Fibroblast of villous mesenchyme (primary cell): ENCODE data around the gene POTEF. TPM values are rescaled to one million over a fixed set of nuclear protein-coding genes. Genes with fewer than 3 reads are reported as not detected.
"Not testable (repeated sequence)": the region's sequence is repeated elsewhere in the genome, so short reads cannot be mapped to it uniquely, and the experiment has no call there.

Experiments used
- DNase-seq: peaks from one replicate; pipeline ENCODE4 v3.0.0-alpha.2; 2010; ENCODE audit warnings: low read depth
- H3K4me3 ChIP-seq: 2 replicates; pipeline ENCODE4 v1.5.1; 2011; ENCODE audit warnings: low read depth, mild to moderate bottlenecking, low read length
- total RNA-seq: library from RNA; depleted of rRNA; stranded (reverse); fragments of >200 nt; gene quantifications from 2 replicates; pipeline ENCODE4 v1.2.3, GENCODE V29; 2012
- TF ChIP-seq, protein P1 (sequence below): IDR thresholded peaks from 2 replicates; pipeline ENCODE4 v1.5.1; 2012; ENCODE audit warnings: low read depth, mild to moderate bottlenecking, low read length; ENCODE audit not compliant: insufficient read depth

The POTEF gene
- 4.8 TPM in 1 of 2 replicates, not detected in the other for total RNA-seq

DNA sequence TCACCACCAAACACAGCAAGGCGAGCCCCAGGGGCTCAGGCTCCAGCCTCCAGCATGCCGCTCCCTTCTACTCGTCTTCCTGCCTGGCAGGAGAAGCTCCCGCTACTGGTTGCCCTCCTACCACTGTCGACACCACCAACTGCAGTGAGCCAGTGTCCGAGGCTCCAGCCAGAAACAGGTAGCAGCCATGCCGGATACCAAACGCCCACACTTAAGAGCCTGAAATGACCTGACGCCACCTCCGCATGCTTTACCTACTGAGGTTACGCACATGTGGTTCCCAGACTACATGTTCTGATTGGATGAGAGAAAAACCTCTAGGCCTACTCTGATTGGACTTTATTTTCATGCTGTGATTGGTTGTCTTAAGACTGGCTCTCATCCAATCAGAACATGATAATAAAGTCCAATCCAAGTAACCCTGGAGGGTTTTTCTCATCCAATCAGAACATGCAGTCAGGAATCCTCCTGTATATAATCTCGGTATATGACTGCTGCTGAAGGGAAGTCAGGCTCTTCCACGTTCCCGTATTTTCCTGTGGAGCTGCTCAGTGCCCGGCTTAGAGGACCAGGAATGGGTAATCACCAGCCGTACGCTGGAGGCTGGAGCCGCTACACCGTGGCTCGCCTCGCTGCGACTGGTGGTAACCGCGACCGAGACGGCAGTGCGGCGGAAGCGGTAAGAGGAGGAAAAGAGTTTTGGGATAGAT is at the start of gene POTEF:
Gene POTEF, minus strand, starts transcription at position 103 of the 710 bp plus-strand sequence. CDS start 8,707 bp downstream, outside the sequence.
- not testable (repeated sequence) for DNase-seq
- peak within 1 kb of the TSS; percentile 12 for H3K4me3 ChIP-seq

DNA sequence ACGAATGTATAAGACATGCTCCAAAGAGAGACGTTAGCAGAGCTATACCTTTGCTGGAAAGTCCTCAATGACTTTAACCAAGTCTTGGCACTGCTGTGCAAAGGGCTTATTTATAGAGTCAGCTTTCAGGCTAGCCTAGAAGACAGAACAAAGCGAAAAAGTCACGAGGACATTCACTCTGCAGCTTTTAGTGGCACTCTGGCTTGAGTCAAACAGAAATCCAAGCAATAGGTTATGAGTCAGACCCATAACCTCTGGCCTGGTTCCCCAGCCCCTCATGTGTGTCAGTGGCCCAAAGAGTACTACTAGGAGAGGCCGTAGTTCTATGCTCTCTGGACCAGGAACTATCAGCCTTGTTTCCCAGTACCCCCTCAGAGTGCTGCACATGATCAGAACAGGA is 45.8 kb upstream of the POTEF start:
- not testable (repeated sequence) for H3K4me3 ChIP-seq, DNase-seq

DNA sequence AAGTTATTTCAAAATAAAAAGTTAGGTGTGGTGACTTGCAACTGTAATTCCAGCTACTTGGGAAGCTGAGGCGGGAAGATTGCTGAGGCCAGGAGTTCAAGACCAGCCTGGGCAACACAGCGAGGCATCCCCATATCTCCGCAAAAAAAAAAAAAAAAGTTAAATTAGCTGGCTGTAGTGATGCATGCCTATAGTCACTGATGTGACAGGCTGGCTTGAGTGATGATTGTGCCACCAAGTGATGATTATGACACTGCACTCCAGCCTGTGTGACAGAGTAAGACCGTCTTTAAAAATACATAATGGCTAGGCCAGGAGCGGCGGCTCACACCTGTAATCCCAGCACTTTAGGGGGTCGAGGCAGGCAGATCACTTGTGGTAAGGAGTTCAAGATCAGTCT is 40.9 kb upstream of the POTEF start:
- H3K4me3 ChIP-seq, result no peak overlapping the region
- no peak for DNase-seq
- TF ChIP-seq, protein P1, sequence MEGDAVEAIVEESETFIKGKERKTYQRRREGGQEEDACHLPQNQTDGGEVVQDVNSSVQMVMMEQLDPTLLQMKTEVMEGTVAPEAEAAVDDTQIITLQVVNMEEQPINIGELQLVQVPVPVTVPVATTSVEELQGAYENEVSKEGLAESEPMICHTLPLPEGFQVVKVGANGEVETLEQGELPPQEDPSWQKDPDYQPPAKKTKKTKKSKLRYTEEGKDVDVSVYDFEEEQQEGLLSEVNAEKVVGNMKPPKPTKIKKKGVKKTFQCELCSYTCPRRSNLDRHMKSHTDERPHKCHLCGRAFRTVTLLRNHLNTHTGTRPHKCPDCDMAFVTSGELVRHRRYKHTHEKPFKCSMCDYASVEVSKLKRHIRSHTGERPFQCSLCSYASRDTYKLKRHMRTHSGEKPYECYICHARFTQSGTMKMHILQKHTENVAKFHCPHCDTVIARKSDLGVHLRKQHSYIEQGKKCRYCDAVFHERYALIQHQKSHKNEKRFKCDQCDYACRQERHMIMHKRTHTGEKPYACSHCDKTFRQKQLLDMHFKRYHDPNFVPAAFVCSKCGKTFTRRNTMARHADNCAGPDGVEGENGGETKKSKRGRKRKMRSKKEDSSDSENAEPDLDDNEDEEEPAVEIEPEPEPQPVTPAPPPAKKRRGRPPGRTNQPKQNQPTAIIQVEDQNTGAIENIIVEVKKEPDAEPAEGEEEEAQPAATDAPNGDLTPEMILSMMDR, result no peak

DNA sequence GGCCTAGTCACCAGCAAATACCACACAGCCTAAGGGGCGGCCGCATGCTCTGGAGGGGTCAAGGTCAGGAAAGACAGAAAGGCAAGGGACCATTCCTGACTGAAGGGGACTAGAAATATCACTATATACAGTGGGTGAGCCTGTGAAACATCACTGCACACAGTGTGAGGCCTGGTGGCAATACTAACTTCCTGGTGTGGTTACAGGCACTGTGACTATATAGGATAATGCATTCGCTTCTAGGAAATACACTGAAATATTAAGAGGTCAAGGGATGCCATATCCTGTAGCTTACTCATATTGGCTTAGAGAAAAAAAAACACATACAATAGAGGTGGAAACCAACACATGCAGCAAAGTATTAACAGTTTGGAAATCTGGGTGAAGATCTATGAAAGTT is 40.1 kb upstream of the POTEF start:
- DNase-seq, H3K4me3 ChIP-seq: not testable (repeated sequence)

DNA sequence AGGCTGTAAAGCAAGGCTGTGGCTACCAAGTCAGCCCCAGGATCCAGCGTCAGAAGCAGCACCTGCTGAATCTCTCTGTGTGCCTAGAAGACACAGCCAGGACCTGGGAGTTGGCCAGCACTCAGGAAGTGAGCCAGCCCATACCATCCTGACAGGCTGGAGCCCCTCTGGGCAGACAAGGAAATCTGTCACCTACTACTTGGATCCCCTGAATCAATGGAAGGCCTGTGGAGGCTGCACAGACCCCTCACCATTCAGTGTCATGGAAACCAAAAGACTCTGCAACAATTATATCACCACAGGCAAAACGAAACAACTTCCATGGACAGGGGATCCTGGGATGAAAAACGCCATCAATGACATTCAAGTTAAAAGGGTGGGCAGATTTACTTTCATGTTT is 37.6 kb upstream of the POTEF start:
- H3K4me3 ChIP-seq, DNase-seq: not testable (repeated sequence)

DNA sequence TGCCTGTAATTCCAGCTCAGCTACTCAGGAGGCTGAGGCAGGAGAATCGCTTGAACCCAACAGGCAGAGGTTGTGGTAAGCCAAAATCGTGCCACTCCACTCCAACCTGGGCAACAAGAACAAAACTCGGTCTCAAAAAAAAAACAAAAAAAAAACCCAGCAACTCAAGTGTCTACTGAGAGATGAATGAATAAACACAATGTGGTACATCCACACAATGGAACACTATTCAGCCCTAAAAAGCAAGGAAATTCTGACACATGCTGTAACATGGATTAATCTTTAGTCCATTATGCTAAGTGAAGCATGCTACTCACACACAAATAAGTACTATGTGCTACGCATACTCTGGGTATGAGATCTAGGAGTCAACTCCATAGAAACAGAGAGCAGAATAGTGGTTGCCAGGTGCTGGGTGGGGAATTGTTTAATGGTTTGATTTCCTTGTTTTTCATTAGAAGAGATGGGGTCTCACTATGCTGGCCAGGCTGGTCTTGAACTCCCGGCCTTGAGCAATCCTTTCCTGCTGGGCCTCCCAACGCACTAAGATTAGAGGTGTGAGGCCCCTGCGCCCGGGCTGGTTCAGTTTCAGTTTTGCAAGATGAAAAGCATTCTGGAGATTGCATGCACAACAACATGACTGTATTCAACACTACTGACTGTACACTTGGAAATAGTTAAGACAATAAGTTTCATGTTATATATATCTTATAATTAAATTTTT is 36.4 kb upstream of the POTEF start:
- H3K4me3 ChIP-seq, result no peak overlapping the region
- DNase-seq, result no peak
- TF ChIP-seq, protein P1, result no peak

DNA sequence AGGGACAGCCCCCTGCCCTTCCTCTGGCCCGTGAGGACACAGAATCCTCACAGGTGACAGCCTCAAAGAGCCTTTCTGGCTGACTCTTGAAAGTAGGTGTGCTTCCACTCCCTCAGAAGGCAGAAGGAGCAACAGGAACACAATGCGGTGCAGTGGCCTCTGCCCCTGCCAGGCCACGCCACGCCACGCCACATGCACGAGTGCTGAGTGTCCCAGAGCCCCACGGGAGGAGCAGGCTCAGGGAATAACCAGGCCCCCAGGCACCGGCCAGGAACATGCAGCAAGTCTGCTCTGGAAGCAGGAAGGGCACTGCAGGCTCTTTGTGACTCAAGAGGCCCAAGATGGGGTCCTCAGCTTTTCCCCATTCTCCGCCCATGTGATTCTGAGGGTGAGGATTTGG is 33.9 kb upstream of the POTEF start:
- no peak for DNase-seq
- TF ChIP-seq, protein P1, result no peak

DNA sequence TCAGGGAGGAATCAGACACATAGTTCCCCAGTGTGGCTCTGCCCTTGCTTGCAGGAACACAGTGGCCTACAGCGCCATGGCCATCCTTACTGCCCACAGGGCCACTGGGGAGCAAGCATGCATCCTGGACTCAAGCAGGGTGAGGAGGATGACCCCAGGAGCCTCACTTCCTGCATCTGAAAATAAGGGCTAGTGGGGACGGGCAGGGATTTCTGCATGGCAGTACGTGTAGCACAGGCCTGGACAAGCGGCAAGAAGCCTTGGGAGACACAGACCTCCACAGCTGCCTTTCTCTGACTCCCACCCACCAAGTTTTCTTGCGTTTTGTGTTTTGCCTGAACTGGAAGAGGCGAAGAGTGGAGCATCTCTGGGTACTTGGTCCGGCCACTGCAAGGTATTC is 33.5 kb upstream of the POTEF start:
- H3K4me3 ChIP-seq, DNase-seq: not testable (repeated sequence)

More for the DNA sequence above, 33.9 kb upstream of the POTEF start:
- no peak overlapping the region for H3K4me3 ChIP-seq

DNA sequence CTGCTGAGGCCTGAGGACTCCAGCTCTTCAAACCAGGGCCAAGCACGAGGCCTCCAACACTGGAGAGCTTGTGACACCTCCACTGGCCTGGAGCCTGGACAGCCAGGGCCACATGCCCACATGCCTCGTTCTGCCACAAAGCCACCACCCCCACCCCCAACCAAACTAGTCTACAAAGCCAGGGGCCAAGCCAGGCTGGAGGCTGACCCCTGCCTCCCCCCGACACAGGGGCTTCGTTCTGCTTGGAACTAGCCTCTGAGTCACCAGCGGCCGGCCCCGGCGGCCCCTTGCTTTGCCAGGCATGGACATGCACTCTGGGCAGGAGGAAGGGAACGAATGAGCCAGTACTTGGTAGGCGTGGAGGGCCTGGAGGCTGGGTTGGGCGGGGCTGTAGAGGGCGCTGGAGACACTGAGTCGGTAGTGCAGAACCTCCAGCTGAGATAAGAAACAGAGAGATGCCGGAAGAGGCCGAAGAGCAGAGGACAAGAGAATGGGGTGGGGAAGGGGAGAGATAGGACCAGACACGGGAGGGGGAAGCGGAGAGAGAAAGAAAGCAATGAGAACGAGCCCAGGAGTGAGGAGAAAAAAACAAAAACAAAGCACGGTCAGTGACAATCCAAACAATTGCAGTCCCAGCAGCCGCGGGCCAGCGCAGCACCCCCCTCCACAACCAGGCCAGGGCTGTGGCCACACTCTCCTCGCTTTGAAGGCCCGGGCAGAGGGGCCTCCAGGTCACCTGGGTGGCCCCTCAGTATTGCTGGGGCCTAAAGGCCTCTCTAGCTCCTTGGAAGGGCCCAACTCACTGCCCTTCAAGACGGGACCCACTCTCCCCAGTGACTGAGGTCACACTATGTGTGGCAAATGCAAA is 32.0 kb upstream of the POTEF start:
- not testable (repeated sequence) for DNase-seq

DNA sequence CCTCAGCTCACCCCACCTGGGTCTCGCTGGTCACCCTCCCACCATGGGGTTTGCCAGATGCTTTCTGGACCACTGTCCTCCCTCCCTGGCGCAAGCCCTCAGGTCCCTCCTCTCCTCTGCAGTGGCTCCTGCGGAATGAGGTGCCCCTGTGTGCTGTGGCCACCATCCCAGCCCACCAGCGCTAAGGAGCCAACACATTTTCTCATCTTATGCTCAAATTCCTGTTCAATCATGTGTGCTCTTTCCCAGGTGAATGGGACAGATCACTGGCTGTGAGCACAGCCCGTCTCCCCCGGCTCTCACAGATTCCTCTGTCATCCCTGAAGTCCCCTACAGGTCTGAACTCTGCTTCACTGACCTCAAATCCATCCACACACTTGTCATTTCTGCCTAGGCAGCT is 31.1 kb upstream of the POTEF start:
- DNase-seq, result no peak
- no peak overlapping the region for H3K4me3 ChIP-seq
- TF ChIP-seq, protein P1, result no peak

More for the DNA sequence above, 32.0 kb upstream of the POTEF start:
- not testable (repeated sequence) for H3K4me3 ChIP-seq

DNA sequence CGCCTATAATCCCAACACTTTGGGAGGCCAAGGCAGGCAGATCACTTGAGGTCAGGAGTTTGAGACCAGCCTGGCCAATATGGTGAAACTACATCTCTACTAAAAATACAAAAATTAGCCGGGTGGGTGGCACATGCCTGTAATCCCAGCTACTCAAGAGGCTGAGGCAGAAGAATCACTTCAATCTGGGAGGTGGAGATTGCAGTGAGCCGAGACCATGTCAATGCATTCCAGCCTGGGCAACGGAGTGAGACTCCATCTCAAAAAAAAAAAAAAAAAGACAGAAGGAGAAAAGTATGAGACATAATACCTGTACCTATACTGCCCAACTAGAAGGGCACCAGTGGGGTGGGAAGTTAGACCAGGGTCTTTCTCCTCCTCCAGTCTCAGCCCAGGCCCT is 30.4 kb upstream of the POTEF start:
- not testable (repeated sequence) for H3K4me3 ChIP-seq, DNase-seq
